Stimulated activated CD4-positive, alpha-beta T cell treated with anti-CD3 and anti-CD28 coated beads, Interleukin-4, amount 100 ng/mL, for 48 hours (primary cell): ENCODE data around the gene FOXE3.
"Not testable (repeated sequence)": the region's sequence is repeated elsewhere in the genome, so short reads cannot be mapped to it uniquely, and the experiment has no call there.

ENCODE experiments used
- DNase-seq, 2 donors: peaks; one replicate each; pipeline ENCODE4 v3.0.0-alpha.2; 2020; ENCODE audit warnings: low read depth in 2 of 2

The FOXE3 gene

DNA sequence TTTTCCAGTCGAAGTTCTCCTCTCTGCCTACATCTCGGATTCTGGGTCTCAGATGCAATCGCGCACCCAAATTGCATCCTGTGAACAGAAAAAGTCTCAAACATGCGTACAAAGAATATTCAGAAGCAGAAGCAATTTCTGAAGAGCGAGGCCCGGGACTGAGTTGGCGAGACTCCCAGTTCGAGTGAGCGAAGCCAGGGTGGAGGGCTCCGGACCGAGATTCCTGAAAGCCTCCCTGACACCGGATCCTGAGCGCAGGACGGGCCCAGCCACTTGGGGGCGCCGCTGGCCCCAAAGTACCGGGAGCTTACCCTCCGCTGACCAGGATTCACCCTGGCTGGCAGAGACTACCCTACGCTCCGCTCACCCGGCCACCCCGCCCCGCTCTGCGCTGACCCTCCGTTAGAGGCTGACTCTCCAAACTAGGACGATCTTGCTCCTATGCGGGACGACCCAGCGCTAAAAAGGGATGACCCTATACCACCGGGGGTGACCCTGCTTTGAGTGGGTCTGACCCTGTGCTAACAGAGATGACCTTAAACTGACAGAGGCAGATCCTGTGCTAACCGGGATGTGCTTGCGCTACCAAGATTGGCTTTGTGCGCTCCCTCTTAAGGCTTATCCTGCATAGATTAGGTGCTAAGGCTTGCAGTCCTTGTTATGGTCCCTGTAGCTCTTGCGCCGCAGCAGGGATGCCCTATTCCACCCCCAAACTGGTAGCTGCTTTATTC is 33.9 kb downstream of the FOXE3 start:
- DNase-seq: no peak

DNA sequence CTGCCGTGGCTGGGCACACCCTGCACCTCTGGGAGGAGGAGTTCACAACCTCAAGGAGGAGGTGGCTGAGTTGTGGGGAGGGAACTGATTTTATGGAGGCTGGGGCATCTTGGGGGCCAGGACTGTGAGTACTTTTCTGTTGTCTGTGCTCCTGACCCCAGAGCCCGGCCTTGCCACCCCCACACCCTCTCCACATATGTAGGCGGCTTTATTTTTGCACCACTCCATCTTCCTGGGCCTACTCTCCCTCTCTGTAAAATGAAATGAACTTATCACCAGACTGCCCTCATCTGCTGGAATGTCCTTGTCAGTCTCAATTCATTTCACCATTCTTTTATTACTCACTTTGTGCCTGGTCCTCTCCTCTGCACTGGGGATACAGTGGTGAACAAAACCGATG is 34.5 kb downstream of the FOXE3 start:
- no peak for DNase-seq

DNA sequence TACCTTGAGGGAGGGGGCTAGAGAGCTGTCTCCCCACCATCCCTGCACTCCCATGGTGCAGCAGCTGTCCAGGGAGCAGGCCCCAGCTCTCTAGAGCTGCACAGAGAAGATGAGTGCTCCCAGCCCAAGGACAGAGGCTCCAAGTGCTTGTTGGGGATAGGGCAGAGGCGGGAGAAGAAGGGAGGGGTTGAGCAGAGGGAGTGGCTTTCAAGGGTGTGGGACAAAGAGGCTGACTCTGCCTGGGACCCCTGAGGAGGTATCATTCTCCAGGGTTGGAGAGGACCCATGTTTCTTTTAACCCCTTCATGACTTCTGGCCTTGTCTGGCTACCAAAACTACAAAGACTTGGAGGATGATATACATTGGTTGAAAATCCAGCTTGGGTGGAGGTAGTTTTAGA is 36.3 kb downstream of the FOXE3 start:
- no peak for DNase-seq

DNA sequence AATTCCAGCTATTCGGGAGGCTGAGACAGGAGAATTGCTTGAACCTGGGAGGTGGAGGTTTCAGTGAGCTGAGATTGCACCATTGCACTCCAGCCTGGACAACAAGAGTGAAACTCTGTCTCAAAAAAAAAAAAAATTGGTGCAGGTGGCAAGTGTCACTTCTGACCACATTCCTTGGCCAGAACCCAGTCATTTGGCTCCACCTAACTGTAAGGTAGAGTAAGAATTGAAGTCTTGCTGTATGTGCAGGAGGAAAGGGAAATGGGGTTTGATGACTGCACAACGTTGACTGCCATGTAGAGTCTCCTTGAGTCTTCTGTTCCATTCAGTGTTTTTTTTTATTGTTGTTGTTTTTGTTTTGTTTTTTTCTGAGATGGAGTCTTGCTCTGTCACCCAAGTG is 37.8 kb downstream of the FOXE3 start:
- not testable (repeated sequence) for DNase-seq

DNA sequence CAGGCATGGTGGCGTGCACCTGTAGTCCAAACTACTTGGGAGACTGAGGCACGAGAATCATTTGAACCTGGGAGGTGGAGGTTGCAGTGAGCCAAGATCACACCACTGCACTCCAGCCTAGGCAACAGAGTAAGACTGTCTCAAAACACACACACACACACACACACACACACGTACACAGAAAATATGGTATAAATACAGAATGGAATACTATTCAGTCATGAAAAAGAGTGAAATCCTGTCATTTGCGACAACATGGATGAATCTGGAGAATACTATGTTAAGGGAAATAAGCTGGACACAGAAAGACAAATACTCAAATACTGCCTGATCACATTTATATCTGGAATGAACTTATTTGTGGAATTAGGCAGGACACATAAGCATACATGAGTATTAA is 40.2 kb downstream of the FOXE3 start:
- DNase-seq: no peak

DNA sequence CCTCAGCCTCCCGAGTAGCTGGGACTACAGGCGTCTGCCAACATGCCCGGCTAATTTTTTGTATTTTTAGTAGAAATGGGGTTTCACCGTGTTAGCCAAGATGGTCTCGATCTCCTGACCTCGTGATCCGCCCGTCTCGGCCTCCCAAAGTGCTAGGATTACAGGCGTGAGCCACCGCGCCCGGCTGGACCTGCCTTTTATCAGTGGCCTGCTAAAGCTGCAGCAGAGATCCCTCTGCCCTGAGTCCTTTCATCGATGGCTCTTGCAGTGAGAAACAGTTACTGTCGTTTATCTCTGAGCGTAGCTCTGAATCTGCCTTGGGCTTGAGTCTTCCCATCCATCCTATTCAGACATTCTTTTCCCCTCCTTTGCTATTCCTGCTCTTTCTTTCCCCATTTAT is 41.5 kb downstream of the FOXE3 start:
- DNase-seq: not testable (repeated sequence)

DNA sequence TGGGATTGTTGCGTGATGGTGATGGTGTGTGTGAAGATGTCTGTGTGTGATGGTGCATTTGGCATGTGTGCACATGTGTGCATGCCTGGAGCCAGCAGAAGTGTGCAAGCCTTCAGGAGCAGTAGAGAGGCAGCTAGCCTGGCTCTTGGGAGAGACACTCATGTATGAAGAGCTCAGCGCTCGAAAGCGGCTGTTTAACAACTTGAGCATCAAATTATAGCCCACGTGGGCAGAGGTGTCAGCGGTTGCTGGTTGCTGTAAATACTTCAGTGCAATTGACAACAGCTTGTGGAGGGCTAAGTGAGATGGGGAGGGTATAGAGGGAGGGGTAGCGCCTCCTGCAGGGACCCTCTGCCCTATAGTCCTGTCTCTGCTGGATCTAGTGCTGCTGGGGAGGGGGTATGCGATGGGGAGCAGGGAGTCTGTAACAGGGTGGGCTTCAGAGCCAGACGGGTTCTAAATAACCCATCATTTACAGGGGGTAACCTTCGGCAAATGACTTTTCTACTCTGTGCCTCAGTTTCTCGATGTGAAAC is 43.2 kb downstream of the FOXE3 start:
- no peak for DNase-seq

DNA sequence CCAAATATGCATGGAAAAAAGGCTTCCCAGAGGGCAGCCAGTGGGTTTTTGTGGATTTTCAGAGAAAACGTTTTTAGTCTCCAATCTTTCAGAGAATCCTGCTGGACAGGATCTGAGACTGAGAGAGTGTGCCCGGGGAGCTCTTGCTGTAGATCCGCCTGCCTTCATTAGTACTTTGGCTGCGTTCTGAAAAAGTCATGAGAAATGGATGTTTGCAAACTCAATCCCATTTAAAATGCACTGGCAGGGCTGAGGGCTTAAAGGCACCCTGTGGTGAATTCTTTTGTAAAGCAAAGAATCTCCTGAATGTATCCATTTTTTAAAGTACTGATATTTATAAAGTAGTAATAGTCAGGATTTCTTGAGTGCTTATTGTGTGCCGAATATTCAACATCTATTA is 44.0 kb downstream of the FOXE3 start:
- DNase-seq: no peak

DNA sequence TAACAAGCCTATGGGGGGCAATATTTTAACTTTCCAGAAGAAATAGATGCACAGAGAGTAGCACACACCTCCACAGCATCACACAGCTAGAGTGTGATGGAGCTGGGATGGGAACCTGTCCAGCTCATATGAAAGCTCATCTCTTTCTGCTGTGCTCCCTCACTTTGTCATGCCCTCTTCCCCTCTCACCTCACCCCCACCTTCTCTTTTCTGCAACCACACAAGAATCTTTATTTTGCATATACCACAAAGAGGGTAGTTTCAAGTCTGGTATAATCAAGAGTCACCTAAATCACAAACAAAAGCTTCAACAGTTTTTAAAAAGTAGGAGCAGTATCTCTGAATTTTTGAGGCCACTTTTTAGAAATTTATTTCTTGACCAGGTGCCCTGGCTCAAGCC is 44.4 kb downstream of the FOXE3 start:
- DNase-seq: no peak

DNA sequence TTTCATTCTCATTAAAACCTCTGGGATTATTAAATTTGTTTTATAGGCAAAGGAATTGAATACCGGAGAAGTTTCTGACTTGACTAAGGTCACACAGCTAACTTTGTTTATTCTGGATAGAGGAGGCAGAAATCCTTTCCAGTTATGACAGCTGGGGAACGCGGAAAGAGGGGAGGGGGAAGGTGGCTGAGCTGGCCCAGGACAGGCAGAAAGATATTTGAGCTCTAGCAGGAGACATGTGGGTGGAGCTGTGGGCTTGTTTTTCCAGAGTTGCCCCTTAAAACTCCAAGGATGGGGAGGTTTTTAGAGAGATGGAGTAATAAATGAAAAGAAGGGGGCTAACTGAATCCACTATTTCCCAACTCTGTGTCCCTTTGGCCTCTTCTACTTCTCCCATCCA is 49.5 kb downstream of the FOXE3 start:
- DNase-seq: no peak
